ENCODE results near the gene DCTN4.
A peak's percentile ranks its signal among the peaks of the same experiment; 100 is the strongest.
"Not testable (repeated sequence)": the region's sequence is repeated elsewhere in the genome, so short reads cannot be mapped to it uniquely, and the experiment has no call there.

The DCTN4 gene

DNA sequence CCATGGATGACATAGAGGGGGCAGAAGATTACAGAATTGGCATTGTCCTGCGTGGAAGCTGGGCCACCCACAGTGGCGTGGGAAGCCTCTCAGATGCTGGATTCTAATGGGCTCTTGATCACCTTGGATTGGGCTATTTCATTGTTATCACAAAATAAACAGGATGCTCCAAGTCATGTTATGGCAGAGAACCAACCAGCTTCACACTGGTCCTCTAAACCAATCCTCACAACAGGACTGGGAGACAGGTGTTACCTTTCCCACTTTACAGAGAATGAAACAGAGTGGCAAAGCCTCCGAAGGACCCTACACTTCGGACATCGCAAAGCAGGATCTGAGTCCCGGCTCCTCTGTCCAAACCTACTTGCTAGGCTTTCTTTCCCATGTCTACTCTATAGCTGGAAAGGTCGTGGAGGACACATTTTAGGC lies 19.3 kb upstream of the DCTN4 start:
- DNase-seq, result no peak

DNA sequence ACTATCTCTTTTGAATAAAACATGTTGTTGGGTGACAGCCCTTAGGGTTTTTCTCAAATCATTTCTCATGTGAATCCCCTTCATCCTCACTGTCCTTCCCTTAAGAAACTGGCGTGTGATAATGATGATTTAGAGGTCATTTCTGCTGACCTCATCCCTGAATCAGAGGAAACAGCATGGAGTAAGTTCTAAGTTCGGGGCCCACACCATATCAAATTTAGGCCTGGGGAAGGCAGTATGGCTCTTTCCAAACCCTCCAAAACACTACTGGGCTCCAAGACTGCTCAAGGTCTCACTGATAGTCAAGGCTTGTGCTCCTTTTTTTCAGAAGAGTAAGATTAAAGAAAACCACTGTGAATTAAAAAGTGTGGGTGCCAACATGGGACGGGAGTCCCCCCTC lies 18.9 kb upstream of the DCTN4 start:
- no peak for DNase-seq

DNA sequence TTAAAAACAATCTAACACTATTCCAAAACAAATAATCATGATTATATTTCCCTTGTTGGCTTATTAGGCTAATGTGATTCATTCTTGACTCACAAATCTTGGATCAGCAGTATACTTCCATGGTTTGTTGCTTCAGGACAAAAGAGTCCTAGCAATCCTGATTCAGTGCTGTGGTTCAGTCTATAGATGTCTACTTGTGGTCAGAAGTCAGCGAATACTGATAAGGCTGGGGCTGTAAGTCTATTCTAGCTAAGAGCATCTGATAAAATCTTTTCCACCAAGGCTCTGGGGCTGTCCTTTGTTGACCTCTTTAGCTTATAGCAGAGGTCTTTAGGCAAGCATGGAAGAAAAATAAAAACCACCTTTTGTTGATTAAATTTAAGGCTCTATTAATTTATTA lies 15.3 kb upstream of the DCTN4 start:
- DNase-seq, result peak; percentile 80

DNA sequence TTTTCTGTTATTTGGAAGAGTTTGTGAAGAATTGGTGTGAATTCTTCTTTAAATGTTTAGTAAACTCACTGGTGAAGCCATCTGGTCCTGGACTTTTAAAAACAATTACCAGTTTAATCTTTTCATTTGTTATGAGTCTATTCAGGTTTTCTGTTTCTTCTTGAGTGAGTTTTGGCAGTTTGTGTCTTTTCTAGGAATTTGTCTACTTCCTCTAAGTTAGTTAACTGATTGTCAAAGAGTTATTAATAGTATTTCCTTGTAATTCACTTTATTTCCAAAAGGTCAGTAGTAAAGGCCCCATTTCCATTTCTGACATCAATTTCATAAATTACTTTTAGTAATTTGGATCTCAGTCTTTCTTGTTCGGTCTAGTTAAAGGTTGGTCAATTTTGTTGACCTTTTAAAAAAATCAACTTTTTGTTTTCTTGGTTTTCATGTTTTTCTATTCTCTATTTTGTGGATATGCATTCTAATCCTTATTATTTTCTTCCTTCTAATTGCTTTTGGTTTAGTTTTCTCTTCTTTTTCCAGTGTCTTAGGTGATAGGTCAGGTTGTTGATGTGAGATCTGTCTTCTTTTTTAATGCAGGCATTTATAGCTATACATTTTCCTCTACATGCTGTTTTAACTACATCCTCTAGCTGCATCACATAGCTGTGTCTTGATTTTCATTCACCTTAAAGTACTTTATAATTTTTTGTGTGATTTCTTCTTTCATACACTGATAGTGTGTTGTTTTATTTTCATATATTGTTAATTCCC lies 12.4 kb upstream of the DCTN4 start:
- no peak for DNase-seq

DNA sequence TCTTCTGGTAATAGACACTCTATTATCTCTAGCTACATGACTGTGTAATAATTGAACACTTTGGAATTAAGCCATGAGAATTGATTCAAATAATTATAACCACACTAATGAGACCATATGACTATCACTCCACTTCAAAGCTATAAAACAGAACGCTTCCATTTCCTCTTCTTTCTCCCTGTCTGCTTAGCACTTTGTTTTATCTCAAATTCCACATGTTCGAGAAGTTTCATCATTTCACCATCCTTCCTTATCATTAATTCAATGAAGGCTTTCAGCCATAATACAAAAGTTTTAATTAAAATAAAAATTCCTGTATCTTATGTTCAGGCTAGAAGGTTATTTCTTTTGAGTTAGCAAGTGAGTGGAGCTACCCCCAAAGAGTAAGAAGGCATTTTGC lies 7.4 kb upstream of the DCTN4 start:
- DNase-seq, result no peak

DNA sequence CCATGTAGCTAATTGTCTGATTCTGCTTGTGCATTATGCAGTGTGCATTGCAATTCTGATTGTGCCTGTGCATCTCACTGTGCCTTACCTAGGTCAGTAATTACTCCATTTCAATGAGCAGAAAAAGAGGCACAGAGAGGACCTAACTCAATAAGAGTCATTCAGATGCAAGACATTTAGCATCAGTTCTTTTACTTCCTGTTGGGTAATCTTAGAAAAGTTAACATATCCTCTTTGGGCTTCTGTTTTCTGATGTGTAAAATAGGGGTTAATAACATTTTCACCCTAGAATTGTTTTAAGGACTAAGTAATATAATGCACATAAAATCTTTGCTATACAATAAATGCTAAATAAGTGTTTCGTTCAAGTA lies 7.0 kb upstream of the DCTN4 start:
- DNase-seq, result no peak

DNA sequence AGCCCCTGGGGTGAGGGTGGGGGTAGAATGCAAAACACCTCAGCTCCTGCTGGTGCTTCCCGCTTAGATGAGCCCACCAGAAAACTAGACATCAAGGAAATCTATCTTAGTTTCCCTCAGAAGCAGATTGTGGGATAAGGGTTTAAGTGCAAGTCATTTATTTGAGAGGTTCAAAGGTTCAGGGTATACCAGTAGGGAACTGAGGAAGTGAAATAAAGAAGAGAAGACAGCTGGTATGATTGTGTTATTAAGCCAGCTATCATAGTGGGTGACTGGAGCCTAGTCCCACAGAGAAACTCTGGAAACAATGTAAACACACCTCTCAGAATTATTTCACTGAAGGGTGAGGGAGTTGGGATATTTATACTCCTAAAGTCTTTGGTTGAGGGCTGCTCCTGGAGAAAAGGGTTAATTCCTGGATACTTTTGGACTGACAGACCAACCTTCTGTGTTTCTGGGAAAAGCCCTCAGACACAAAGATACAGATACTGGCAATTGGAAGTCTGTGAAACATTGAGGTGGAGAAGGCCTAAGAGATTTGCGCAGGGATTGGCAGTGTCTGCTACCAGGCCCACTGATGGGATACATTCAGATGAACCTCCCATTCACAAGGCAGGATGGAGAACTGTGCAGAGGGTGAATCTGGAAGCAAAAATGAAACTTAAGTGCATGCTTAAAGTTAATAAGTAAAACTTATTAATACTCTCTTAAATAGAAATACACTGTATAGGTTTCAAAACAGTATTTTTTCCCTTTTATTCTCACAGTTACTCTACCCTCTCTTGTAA lies 6.4 kb upstream of the DCTN4 start:
- no peak for DNase-seq

DNA sequence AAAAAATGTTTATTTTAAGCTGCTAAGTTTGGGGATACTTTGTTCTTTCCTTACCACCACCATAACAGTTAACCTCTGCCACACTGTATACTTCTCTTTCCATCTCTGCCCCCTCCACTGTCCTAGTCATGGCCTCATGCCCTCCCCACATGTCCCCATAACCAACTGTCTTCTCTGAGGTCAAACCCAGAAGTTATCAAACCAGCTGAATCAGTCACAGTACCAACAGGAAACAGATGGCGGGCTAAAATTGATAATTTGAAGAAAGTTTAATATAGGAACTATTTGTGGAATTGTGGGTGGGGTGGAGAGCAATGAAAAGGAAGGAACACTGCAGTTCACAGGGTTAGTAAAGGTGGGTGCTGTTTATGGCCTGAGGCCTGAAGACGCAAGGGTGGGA lies 5.7 kb upstream of the DCTN4 start:
- DNase-seq, result no peak

DNA sequence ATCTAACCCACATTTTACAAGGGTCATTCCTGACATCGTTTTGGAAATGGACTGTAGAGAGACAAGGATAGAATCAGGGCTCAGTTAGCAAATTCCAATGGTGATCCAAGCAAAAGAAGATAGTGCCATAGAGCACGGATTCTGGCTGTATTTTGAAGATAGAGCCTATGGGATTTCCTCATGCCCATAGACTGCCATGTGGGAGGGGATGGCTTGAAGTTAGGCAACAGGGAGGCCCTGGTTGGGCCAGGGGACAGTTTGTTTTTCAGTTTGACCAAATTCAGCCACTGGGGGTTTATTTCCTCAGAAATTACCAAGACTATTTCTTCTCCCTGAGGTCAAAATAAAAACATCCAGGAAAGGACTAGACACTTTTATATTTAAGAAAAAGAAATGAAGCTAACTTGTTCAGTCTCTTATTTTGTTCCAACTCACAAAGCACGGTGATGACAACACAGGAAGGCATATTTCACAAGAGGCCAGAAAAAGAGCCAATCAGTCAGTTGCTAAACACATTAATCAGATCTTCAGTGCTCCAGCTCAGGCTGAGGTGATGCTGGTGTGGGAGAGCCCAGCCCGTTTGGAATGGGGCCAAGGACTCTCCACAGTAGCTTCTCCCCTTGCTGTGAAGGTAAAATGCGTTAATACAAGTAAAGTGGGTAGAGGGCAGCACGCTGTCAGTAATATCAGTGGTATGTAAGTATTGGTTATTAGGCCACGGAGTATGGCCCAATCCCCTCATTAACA lies 4.4 kb upstream of the DCTN4 start:
- peak; percentile 89 for DNase-seq

DNA sequence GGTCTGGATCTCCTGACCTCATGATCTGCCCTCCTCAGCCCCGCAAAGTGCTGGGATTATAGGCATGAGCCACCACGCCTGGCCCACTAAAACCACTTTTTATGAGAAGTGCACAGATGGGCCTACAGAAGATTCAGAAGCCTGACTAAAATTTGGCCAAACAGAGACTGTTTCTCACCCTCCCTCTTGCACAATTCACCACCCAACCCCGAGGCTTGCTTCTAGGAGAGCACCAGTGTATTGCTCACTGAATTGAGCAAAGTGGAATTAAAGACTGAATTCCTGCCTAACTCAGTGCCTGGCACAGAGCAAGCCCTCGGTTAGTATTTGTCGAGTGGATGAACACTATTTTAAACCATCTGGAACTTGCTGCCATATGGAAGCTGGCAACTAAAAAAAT lies 3.4 kb upstream of the DCTN4 start:
- no peak for DNase-seq

DNA sequence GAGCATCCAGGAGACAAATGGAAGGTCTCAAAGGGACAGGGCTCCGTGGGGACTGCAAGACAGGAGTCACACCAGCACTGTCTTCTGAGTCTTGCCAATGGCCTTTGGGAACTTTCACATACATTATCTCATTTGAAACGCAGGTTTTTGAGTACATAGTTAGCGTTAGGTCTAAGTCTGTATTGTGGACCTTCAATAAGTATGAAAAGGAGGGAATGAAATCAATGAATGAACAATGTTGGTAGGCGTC lies 442 bp upstream of the DCTN4 start:
- no peak for DNase-seq

DNA sequence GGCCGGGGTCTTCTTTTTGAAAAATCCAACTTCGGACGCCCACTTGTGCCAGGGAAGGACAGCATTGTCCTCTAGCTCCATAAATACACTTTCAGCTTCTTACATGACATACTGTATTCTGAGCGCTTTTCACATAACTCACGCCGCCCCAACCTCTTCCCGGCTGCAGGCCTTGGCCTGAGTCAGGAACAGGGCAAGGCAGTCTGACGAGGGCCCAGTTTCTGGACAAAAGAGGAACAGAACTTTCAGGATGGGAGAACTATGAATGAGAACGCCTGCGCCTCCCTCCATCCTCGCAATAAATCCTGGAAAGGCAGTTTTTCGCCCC lies 650 bp downstream of the DCTN4 start:
- DNase-seq, result no peak

DNA sequence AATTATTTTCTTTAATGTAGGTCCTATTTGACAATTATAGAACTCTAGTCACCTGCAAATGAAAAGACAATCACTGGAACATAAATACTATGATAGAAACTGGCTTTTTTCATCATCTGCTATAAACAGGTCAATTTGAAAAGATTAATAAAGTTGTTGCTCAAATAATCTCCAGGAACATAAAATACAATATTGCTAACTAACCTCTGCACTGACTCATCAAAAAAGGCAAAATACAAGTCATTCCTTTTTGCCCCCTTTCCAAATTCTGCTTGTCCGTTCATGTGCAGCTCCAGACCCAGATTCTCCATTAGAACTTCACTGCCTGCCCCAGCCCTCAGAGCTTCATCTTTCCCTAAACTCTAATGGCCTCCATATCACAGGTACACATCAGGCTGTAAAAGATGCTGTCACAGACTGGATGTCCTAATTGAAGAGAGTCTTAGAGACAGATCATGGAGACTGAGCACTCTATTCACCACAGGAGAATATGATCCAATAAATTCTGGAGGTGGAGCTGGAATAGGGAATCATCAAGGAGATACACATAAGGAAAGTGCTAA lies 1.6 kb downstream of the DCTN4 start:
- DNase-seq, result no peak

DNA sequence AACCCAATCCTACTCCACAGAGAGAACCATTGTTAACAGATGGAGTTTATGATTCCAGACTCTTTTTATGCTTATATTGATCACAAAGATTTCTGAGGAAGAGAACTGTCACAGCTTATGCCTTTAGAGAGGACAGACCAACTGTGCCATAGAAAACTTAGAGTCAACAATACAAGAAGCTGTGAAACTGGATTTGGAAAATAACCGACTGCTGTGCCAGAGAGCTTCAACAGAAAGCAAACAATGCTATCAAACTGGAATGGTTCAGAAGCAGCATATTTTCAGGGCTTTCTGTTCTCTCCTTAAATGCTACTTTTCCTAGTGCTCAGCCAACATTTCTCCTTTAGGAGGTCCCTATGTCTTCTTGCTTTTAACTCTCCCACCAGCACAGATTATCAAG lies 5.0 kb downstream of the DCTN4 start:
- DNase-seq, result no peak

DNA sequence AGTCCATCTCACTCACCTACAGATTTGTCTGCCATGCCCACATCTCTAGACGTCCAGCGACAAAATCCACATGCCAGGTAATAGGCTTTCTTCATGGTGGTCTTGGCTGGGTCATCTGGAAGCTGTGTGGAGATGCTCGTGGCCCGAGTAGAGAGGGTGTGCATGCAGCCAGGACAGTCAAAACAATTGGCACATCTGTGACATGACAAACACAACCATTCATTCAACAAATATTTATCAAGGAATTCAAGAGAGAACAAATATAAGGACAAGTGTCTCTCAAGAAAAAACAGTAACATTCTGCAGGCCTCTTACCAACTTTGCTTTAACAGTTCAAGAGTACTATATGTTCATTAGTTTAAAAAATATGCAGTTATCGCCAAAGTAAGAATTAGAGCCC lies 5.4 kb downstream of the DCTN4 start:
- DNase-seq, result no peak

DNA sequence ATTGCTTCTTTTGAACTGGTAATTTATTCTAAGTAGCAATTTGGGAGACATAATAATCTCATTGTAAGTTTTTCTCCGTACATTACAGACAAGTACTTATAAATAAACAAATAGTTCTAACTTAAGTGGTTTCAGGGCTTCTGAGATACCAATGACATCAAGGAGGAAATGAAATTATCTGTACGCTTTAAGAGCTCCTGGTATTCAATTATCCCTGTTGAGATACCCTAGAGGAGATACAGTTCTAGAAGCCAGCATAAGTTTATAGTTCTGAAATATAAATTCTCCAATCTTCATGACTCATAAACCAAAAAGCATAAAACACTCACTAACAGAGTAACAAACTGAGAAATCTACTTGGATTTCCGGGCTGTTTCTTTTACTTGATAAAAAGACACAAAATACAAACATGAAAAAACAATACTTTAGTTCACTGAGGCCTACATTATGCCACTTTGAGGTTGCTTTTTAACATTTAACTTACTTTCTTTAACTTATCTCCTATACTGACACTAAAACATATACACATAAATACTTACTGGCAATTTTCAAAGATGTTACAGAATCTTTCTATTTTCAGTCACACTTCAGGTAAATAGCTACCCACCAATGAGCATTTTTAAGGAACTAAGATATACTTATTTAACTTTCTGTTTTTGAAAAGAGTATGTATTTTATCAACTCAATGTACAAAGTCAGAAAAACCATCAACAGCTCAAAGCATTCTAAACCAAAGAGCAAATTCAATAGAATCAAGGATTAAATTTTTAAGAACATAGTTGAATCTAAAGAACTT lies 7.5 kb downstream of the DCTN4 start:
- no peak for DNase-seq

DNA sequence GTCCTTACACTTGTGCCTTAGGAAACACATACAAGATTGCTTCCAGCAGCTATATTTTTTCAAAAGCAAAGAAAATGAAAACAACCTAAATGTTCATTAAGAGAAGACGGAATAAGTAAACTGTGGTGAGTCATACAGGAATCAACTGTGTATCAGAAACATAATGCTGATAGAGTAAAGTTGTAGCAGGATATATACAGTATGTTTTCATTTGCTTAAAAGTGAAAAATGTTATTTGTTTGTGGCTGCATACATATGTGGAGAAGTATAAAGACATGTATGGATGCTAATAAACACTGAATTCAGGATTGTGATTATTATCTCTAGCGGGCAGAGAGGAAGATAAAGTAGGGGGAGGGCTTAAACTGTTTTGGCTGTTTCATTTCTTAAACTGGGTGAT lies 8.3 kb downstream of the DCTN4 start:
- DNase-seq, result no peak

DNA sequence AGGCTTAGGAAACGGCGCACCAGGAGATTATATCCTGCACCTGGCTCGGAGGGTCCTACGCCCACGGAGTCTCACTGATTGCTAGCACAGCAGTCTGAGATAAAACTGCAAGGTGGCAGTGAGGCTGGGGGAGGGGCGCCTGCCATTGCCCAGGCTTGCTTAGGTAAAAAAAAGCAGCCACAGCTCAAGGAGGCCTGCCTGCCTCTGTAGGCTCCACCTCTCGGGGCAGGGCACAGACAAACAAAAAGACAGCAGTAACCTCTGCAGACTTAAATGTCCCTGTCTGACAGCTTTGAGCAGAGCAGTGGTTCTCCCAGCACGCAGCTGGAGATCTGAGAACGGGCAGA lies 15.7 kb downstream of the DCTN4 start:
- not testable (repeated sequence) for DNase-seq

DNA sequence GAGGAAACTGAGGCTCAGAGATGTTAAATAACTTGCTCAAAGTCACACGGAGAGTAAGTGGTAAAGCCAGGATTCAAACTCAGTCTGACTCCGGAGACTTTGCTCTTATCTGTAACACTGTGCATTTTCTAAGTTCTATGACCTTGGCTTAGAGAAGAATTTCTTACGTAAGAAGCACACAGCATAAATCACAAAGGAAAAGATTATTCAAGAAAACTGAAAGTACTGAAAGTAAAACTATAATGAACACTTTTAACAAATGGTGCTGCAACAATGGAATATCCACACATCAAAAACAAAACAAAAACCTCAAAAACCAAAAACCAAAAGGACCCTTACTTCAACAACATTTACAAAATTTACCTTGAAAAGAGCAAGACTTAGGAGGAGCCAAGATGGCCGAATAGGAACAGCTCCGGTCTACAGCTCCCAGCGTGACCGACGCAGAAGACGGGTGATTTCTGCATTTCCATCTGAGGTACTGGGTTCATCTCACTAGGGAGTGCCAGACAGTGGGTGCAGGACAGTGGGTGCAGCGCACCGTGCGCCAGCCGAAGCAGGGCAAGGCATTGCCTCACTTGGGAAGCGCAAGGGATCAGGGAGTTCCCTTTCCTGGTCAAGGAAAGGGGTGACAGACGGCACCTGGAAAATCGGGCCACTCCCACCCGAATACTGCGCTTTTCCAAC lies 16.2 kb downstream of the DCTN4 start:
- not testable (repeated sequence) for DNase-seq

DNA sequence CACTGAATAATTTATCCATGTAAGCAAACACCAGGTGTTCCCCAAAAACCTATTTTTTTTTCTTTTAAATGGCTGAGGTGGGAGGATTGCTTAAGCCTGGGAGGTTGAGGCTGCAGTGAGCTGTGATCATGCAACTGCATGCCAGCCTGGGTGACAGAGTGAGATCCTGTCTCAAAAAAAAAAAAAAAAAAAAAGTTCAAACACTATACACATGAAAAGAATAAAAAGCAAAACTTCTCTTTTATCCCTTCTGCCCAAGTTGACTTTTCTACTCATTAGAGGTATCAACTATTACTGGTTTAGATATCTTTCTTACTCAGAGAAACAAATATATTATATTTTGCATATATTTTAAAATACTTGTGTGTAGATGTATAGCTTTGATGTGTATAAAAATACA lies 17.8 kb downstream of the DCTN4 start:
- DNase-seq, result no peak

DNA sequence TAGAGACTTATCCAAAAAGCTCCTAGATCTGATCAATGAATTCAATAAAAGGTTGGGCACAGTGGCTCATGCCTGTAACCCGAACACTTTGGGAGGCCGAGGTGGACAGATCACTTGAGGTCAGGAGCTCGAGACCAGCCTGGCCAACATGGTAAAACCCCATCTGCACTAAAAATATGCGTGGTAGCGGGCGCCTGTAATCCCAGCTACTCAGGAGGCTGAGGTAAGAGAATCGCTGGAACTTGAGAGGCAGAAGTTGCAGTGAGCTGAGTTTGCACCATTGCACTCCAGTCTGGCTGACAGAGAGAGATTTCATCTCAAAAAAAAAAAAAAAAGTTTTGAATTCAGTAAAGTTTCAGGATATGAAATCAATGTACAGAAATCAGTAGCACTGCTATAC lies 20.0 kb downstream of the DCTN4 start:
- no peak for DNase-seq

DNA sequence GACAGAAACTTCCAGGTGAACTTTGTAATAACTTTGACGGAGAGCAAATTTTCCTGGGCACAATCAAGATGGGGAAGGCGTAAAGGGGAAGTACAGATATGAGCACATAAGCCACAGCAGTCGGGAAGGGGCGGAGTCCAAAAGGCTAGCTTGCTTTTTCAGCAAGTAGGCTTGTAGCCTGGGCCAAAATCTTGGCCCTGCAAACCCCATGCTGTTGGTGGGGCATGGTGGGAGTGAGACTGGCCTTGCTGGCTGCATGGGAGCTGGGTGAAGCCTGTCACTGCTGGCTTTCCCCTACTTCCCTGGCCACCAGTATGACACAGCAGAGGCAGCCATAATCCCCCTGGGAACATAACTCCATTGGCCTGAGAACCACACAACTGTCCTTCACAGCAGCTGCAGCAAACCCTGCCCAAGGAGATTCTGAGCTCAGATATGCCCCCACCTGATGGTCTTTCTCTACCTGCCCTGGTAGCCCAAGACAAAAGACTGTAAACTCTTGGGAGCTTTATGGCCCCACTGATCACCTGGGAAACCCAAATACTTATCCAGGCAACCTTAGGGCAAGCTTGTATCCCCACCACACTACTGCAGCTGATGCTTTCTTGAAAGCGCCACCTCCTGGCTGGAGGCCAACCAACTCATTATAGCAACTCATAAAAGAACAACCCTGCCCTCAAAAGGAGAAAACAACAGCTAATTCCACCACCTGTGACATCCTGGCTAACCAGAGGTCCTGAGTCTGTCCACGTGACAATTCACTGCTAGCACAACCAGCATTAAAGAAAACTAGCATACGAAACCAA lies 24.0 kb downstream of the DCTN4 start:
- DNase-seq, result no peak

Measured in fibroblast of skin of right quadriceps (primary cell).